Liver (tissue), 3 donors: ENCODE measurements around the gene LAMA2.

Experiments used
- EGR1 ChIP-seq, 2 donors: IDR thresholded peaks; 2 replicates each; pipeline ENCODE4 v1.6.1; 2016 to 2018; ENCODE audit warnings: antibody characterized with exemption in 2 of 2, low read depth in 2 of 2
- FOXA1 ChIP-seq: IDR thresholded peaks from 2 replicates; pipeline ENCODE4 v1.6.1; 2016; ENCODE audit warnings: antibody characterized with exemption
- FOXA2 ChIP-seq: IDR thresholded peaks from 2 replicates; pipeline ENCODE4 v1.6.1; 2016; ENCODE audit warnings: antibody characterized with exemption
- JUND ChIP-seq, 2 donors: IDR thresholded peaks; 2 replicates each; pipeline ENCODE4 v1.6.1; 2016; ENCODE audit warnings: antibody characterized with exemption in 2 of 2
- MAX ChIP-seq: IDR thresholded peaks from 2 replicates; pipeline ENCODE4 v1.6.1; 2016; ENCODE audit warnings: antibody characterized with exemption
- RAD21 ChIP-seq, 2 donors: IDR thresholded peaks; 2 replicates each; pipeline ENCODE4 v1.6.1; 2016; ENCODE audit warnings: antibody characterized with exemption in 2 of 2, mild to moderate bottlenecking in 2 of 2
- SP1 ChIP-seq: IDR thresholded peaks from 2 replicates; pipeline ENCODE4 v1.6.1; 2018; ENCODE audit warnings: antibody characterized with exemption, mild to moderate bottlenecking
- TAF1 ChIP-seq: conservative IDR thresholded peaks from 2 replicates; pipeline ENCODE4 v1.6.1; 2016; ENCODE audit warnings: antibody characterized with exemption, mild to moderate bottlenecking
- YY1 ChIP-seq: IDR thresholded peaks from 2 replicates; pipeline ENCODE4 v1.6.1; 2016; ENCODE audit warnings: antibody characterized with exemption, mild to moderate bottlenecking
- ZBTB33 ChIP-seq: IDR thresholded peaks from 2 replicates; pipeline ENCODE4 v1.6.1; 2016; ENCODE audit warnings: antibody characterized with exemption
- TF ChIP-seq, protein P1 (sequence below): fragments of 150-350 bp; IDR thresholded peaks from 2 replicates; pipeline ENCODE4 v1.5.1; 2017; ENCODE audit warnings: improper control_type of control experiment, low read depth, low read length; ENCODE audit not compliant: missing input control
- TF ChIP-seq, protein P2 (sequence below): IDR thresholded peaks from 2 replicates; pipeline ENCODE4 v1.6.1; 2016; ENCODE audit warnings: antibody characterized with exemption, mild to moderate bottlenecking
- donor health status: healthy.
- donor health status: healthy.

DNA sequence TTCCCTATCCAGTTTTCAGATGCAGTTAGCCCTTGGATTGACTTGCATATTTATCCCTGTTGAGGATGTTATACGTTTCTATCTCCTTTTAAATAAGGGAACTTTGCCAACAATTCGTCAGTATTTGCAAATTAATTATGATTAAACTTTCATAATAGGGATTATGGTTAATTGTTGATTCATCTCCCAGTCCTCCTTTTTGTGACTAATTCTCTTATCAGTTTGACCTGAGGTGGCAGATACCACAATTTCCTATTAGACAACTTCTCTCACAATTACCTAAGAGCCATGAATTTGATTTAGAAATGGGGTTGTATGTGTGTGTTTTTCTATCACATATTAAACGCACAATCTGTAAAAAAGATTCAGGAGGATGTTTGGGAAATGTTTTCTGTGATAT lies 172.9 kb downstream of the LAMA2 start:
- TF ChIP-seq, protein P1, sequence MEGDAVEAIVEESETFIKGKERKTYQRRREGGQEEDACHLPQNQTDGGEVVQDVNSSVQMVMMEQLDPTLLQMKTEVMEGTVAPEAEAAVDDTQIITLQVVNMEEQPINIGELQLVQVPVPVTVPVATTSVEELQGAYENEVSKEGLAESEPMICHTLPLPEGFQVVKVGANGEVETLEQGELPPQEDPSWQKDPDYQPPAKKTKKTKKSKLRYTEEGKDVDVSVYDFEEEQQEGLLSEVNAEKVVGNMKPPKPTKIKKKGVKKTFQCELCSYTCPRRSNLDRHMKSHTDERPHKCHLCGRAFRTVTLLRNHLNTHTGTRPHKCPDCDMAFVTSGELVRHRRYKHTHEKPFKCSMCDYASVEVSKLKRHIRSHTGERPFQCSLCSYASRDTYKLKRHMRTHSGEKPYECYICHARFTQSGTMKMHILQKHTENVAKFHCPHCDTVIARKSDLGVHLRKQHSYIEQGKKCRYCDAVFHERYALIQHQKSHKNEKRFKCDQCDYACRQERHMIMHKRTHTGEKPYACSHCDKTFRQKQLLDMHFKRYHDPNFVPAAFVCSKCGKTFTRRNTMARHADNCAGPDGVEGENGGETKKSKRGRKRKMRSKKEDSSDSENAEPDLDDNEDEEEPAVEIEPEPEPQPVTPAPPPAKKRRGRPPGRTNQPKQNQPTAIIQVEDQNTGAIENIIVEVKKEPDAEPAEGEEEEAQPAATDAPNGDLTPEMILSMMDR: no peak
- TF ChIP-seq, protein P2, sequence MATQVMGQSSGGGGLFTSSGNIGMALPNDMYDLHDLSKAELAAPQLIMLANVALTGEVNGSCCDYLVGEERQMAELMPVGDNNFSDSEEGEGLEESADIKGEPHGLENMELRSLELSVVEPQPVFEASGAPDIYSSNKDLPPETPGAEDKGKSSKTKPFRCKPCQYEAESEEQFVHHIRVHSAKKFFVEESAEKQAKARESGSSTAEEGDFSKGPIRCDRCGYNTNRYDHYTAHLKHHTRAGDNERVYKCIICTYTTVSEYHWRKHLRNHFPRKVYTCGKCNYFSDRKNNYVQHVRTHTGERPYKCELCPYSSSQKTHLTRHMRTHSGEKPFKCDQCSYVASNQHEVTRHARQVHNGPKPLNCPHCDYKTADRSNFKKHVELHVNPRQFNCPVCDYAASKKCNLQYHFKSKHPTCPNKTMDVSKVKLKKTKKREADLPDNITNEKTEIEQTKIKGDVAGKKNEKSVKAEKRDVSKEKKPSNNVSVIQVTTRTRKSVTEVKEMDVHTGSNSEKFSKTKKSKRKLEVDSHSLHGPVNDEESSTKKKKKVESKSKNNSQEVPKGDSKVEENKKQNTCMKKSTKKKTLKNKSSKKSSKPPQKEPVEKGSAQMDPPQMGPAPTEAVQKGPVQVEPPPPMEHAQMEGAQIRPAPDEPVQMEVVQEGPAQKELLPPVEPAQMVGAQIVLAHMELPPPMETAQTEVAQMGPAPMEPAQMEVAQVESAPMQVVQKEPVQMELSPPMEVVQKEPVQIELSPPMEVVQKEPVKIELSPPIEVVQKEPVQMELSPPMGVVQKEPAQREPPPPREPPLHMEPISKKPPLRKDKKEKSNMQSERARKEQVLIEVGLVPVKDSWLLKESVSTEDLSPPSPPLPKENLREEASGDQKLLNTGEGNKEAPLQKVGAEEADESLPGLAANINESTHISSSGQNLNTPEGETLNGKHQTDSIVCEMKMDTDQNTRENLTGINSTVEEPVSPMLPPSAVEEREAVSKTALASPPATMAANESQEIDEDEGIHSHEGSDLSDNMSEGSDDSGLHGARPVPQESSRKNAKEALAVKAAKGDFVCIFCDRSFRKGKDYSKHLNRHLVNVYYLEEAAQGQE: no peak
- no peak for TF ChIP-seq FOXA2
- no peak for TF ChIP-seq ZBTB33
- TF ChIP-seq SP1: no peak
- TF ChIP-seq RAD21 (IDR thresholded peaks at IDR 0.05): no peak
- TF ChIP-seq MAX: no peak
- TF ChIP-seq YY1: no peak
- no peak for TF ChIP-seq TAF1
- TF ChIP-seq FOXA1: no peak
- TF ChIP-seq JUND (IDR thresholded peaks at IDR 0.05): no peak
- no peak for TF ChIP-seq EGR1 (IDR thresholded peaks at IDR 0.05; ENCODE audit: low read depth in 2 of 2)
